IgD-negative memory B cell (primary cell): ENCODE measurements around the gene HSD17B1. TPM values are rescaled to one million over a fixed set of nuclear protein-coding genes. Genes with fewer than 3 reads are reported as not detected.
A peak's percentile ranks its signal among the peaks of the same experiment; 100 is the strongest.

Source experiments
- H3K27ac Mint-ChIP-seq, 3 donors: one replicate each; pipeline ENCODE4 v1.8.0; 2020 to 2022; ENCODE audit warnings: mild to moderate bottlenecking in 3 of 3, mixed read lengths in 3 of 3, moderate library complexity in 1 of 3
- H3K27me3 Mint-ChIP-seq: one replicate; pipeline ENCODE4 v1.8.0; 2021; ENCODE audit warnings: mixed read lengths
- H3K36me3 Mint-ChIP-seq: one replicate; pipeline ENCODE4 v1.8.0; 2020; ENCODE audit warnings: mild to moderate bottlenecking, mixed read lengths
- H3K4me1 Mint-ChIP-seq, 3 donors: one replicate each; pipeline ENCODE4 v1.8.0; 2020 to 2022; ENCODE audit warnings: mixed read lengths in 3 of 3, mild to moderate bottlenecking in 1 of 3
- H3K4me3 Mint-ChIP-seq, 4 donors: one replicate each; pipeline ENCODE4 v1.8.0; 2020 to 2022; ENCODE audit warnings: mild to moderate bottlenecking in 4 of 4, mixed read lengths in 4 of 4, moderate library complexity in 3 of 4
- H3K9me3 Mint-ChIP-seq, 3 donors: one replicate each; pipeline ENCODE4 v1.8.0; 2020 to 2021; ENCODE audit warnings: mixed read lengths in 3 of 3, mild to moderate bottlenecking in 1 of 3
- polyA plus RNA-seq: library from polyadenylated mRNA; unstranded; fragments of 300-500 nt; fragmentation: Illumina TruSeq; gene quantifications from one replicate; pipeline ENCODE4 v1.2.3, GENCODE V29; 2021

HSD17B1 gene
- polyA plus RNA-seq, 1 donor from 2014 or later = 0.39 TPM

- H3K27ac Mint-ChIP-seq = no peak overlapping the region
Observed at GRCh38 chr17:42519546-42520491, 32.9 kb upstream of the HSD17B1 start.

GRCh38 chr17:42520540-42520951 is 32.2 kb upstream of the HSD17B1 start:
- H3K9me3 Mint-ChIP-seq = no peaks in the 10 kb centered on the region
- H3K27ac Mint-ChIP-seq = no peak overlapping the region
- peaks cover 1% of the 10 kb centered on the region for H3K36me3 Mint-ChIP-seq
- peaks cover 4 to 9% (median 5%) of the 10 kb centered on the region in 3 donors for H3K4me1 Mint-ChIP-seq
- no peaks in the 10 kb centered on the region for H3K27me3 Mint-ChIP-seq
- H3K4me3 Mint-ChIP-seq = no peak overlapping the region

More at GRCh38 chr17:42519546-42520491, 32.9 kb upstream of the HSD17B1 start:
- Mint-ChIP-seq H3K27me3 (no peaks in the 10 kb centered on the region), H3K4me1 (peaks cover 0 to 9% (median 4%) of the 10 kb centered on the region in 3 donors), H3K36me3 (peaks cover 1% of the 10 kb centered on the region), H3K9me3 (no peaks in the 10 kb centered on the region), H3K4me3 (no peak overlapping the region)

GRCh38 chr17:42521036-42521435 is 31.7 kb upstream of the HSD17B1 start:
- no peak overlapping the region for H3K4me3 Mint-ChIP-seq

GRCh38 chr17:42521666-42522262 is 31.0 kb upstream of the HSD17B1 start:
- H3K4me3 Mint-ChIP-seq = no peak overlapping the region
- H3K36me3 Mint-ChIP-seq = peaks cover 1% of the 10 kb centered on the region

More at GRCh38 chr17:42521036-42521435, 31.7 kb upstream of the HSD17B1 start:
- peaks cover 4 to 9% (median 5%) of the 10 kb centered on the region in 3 donors for H3K4me1 Mint-ChIP-seq
- no peak overlapping the region for H3K27ac Mint-ChIP-seq
- H3K9me3 Mint-ChIP-seq = no peaks in the 10 kb centered on the region
- peaks cover 1% of the 10 kb centered on the region for H3K36me3 Mint-ChIP-seq
- no peaks in the 10 kb centered on the region for H3K27me3 Mint-ChIP-seq

GRCh38 chr17:42522263-42522790 is 30.4 kb upstream of the HSD17B1 start:
- Mint-ChIP-seq H3K27ac (no peak overlapping the region), H3K4me1 (peaks cover 5 to 9% (median 5%) of the 10 kb centered on the region in 3 donors), H3K4me3 (no peak overlapping the region), H3K27me3 (peaks cover 1% of the 10 kb centered on the region), H3K36me3 (peaks cover 1% of the 10 kb centered on the region), H3K9me3 (no peaks in the 10 kb centered on the region)

More at GRCh38 chr17:42521666-42522262, 31.0 kb upstream of the HSD17B1 start:
- peaks cover 4 to 9% (median 5%) of the 10 kb centered on the region in 3 donors for H3K4me1 Mint-ChIP-seq
- no peak overlapping the region for H3K27ac Mint-ChIP-seq
- no peaks in the 10 kb centered on the region for H3K9me3 Mint-ChIP-seq
- H3K27me3 Mint-ChIP-seq = no peaks in the 10 kb centered on the region

GRCh38 chr17:42522798-42523278 is 29.9 kb upstream of the HSD17B1 start:
- peaks cover 1% of the 10 kb centered on the region for H3K36me3 Mint-ChIP-seq
- no peak overlapping the region for H3K27ac Mint-ChIP-seq
- peaks cover 2% of the 10 kb centered on the region for H3K27me3 Mint-ChIP-seq
- peaks cover 5% of the 10 kb centered on the region in 3 donors for H3K4me1 Mint-ChIP-seq
- H3K4me3 Mint-ChIP-seq = no peak overlapping the region
- no peaks in the 10 kb centered on the region for H3K9me3 Mint-ChIP-seq

- H3K4me1 Mint-ChIP-seq = peaks cover 8 to 10% (median 9%) of the 10 kb centered on the region in 3 donors
- H3K9me3 Mint-ChIP-seq = no peaks in the 10 kb centered on the region
- H3K27ac Mint-ChIP-seq = peak overlapping the region in 1 of 3 donors; percentile 28
- no peak overlapping the region for H3K4me3 Mint-ChIP-seq
- H3K27me3 Mint-ChIP-seq = peaks cover 2% of the 10 kb centered on the region
- peaks cover 1% of the 10 kb centered on the region for H3K36me3 Mint-ChIP-seq
Observed at GRCh38 chr17:42525221-42525620, 27.5 kb upstream of the HSD17B1 start.

GRCh38 chr17:42526031-42526444 is 26.7 kb upstream of the HSD17B1 start:
- Mint-ChIP-seq H3K27me3 (peaks cover 2% of the 10 kb centered on the region), H3K27ac (no peak overlapping the region), H3K4me3 (no peak overlapping the region), H3K9me3 (no peaks in the 10 kb centered on the region), H3K4me1 (peaks cover 12 to 17% (median 14%) of the 10 kb centered on the region in 3 donors), H3K36me3 (peaks cover 1% of the 10 kb centered on the region)

GRCh38 chr17:42527932-42528331 is 24.8 kb upstream of the HSD17B1 start:
- Mint-ChIP-seq H3K27me3 (peaks cover 2% of the 10 kb centered on the region), H3K27ac (no peak overlapping the region)

GRCh38 chr17:42529061-42529460 is 23.7 kb upstream of the HSD17B1 start:
- Mint-ChIP-seq H3K36me3 (no peaks in the 10 kb centered on the region), H3K4me3 (no peak overlapping the region), H3K4me1 (peaks cover 19 to 24% (median 19%) of the 10 kb centered on the region in 3 donors), H3K9me3 (no peaks in the 10 kb centered on the region), H3K27ac (no peak overlapping the region), H3K27me3 (peaks cover 2% of the 10 kb centered on the region)

More at GRCh38 chr17:42527932-42528331, 24.8 kb upstream of the HSD17B1 start:
- H3K4me3 Mint-ChIP-seq = no peak overlapping the region
- H3K4me1 Mint-ChIP-seq = peaks cover 19 to 23% (median 19%) of the 10 kb centered on the region in 3 donors
- H3K9me3 Mint-ChIP-seq = no peaks in the 10 kb centered on the region
- peaks cover 1% of the 10 kb centered on the region for H3K36me3 Mint-ChIP-seq

GRCh38 chr17:42530952-42531454 is 21.7 kb upstream of the HSD17B1 start:
- Mint-ChIP-seq H3K36me3 (no peaks in the 10 kb centered on the region), H3K27ac (peak overlapping the region in 2 of 3 donors; percentile 15 to 77), H3K9me3 (no peaks in the 10 kb centered on the region), H3K27me3 (peaks cover 2% of the 10 kb centered on the region), H3K4me1 (peaks cover 21 to 29% (median 25%) of the 10 kb centered on the region in 3 donors), H3K4me3 (peak overlapping the region; percentile 67 to 86 (median 82))

GRCh38 chr17:42531455-42532354 is 21.0 kb upstream of the HSD17B1 start:
- Mint-ChIP-seq H3K27me3 (peaks cover 2% of the 10 kb centered on the region), H3K4me1 (peaks cover 23 to 29% (median 27%) of the 10 kb centered on the region in 3 donors), H3K27ac (peak overlapping the region; percentile 15 to 83 (median 77)), H3K9me3 (no peaks in the 10 kb centered on the region), H3K36me3 (no peaks in the 10 kb centered on the region), H3K4me3 (peak overlapping the region; percentile 82 to 97 (median 88))

GRCh38 chr17:42535155-42536047 is 17.3 kb upstream of the HSD17B1 start:
- H3K27ac Mint-ChIP-seq = peak overlapping the region; percentile 81 to 97 (median 95)
- no peaks in the 10 kb centered on the region for H3K9me3 Mint-ChIP-seq
- H3K4me1 Mint-ChIP-seq = peaks cover 24 to 28% (median 25%) of the 10 kb centered on the region in 3 donors
- no peaks in the 10 kb centered on the region for H3K27me3 Mint-ChIP-seq
- peak overlapping the region; percentile 82 to 94 (median 88) for H3K4me3 Mint-ChIP-seq
- H3K36me3 Mint-ChIP-seq = no peaks in the 10 kb centered on the region
